Lower leg skin (tissue), 3 donors: ENCODE data around the gene TAOK2.

Experiments used
- POLR2A ChIP-seq, 2 donors: fragments of 450-650 bp; IDR thresholded peaks; one replicate each; pipeline ENCODE4 v1.6.1; 2016 to 2017; ENCODE audit warnings: antibody characterized with exemption in 2 of 2, mild to moderate bottlenecking in 1 of 2, moderate library complexity in 1 of 2
- TF ChIP-seq, protein P1 (sequence below), 3 donors: fragments of 450-650 bp; IDR thresholded peaks; one replicate each; pipeline ENCODE4 v1.5.1; 2016; ENCODE audit warnings: antibody characterized with exemption in 3 of 3, mild to moderate bottlenecking in 3 of 3, moderate library complexity in 2 of 3

DNA sequence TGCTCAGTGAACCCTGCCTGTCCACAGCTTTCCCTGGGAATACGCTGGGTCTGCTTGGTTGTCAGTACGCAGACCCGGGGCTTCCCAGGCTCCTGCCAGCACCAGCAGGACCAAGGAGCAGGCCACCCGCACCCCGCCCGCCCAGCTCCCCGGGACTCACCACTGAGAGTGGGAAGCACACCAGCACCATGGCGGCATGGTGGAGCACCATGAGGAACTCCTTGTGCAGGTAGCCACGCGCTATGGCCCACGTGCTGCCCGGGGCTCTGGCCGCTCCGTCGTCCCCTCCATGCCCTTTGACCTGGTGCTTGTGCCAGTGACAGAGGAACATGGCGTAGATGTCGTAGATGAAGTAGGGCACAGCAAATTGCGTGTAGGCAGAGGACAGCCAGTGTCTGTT, 52.8 kb downstream of the TAOK2 start:
- TF ChIP-seq, protein P1, sequence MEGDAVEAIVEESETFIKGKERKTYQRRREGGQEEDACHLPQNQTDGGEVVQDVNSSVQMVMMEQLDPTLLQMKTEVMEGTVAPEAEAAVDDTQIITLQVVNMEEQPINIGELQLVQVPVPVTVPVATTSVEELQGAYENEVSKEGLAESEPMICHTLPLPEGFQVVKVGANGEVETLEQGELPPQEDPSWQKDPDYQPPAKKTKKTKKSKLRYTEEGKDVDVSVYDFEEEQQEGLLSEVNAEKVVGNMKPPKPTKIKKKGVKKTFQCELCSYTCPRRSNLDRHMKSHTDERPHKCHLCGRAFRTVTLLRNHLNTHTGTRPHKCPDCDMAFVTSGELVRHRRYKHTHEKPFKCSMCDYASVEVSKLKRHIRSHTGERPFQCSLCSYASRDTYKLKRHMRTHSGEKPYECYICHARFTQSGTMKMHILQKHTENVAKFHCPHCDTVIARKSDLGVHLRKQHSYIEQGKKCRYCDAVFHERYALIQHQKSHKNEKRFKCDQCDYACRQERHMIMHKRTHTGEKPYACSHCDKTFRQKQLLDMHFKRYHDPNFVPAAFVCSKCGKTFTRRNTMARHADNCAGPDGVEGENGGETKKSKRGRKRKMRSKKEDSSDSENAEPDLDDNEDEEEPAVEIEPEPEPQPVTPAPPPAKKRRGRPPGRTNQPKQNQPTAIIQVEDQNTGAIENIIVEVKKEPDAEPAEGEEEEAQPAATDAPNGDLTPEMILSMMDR (IDR thresholded peaks at IDR 0.05) = no peak
- no peak for TF ChIP-seq POLR2A (IDR thresholded peaks at IDR 0.05)
